HG03139 (cell line): ENCODE measurements around the gene FAM78A.
"Not testable (repeated sequence)": the region's sequence is repeated elsewhere in the genome, so short reads cannot be mapped to it uniquely, and the experiment has no call there.

Experiments used
- ATAC-seq: cut with Tn5 transposase; IDR thresholded peaks from one replicate; pipeline ENCODE4 v1.9.1; 2021; ENCODE audit not compliant: unreplicated experiment

Gene FAM78A

GRCh38 chr9:131216806-131217205, 59.5 kb downstream of the FAM78A start:
- ATAC-seq: no peak

GRCh38 chr9:131214876-131215275, 61.4 kb downstream of the FAM78A start:
- ATAC-seq: no peak

GRCh38 chr9:131214286-131214856, 61.9 kb downstream of the FAM78A start:
- no peak for ATAC-seq

- not testable (repeated sequence) for ATAC-seq
These were observed 64.4 kb downstream of the FAM78A start for GRCh38 chr9:131211920-131212319.
